SU-DHL-6 (cell line): ENCODE results near the gene C10orf71.

ENCODE experiments used
- EZH2phosphoT487 ChIP-seq: fragments of 200-600 bp; sonication (generic), shearing (Covaris generic); conservative IDR thresholded peaks from 2 replicates; pipeline ENCODE4 v1.6.1; 2018; ENCODE audit warnings: mild to moderate bottlenecking, antibody characterized with exemption, low read length, moderate library complexity, mixed read lengths
- TF ChIP-seq, protein P1 (sequence below): fragments of 200-600 bp; sonication (generic); IDR thresholded peaks from one replicate; pipeline ENCODE4 v1.5.1; 2017; ENCODE audit warnings: antibody characterized with exemption, mild to moderate bottlenecking, low read length, moderate library complexity; ENCODE audit not compliant: insufficient read depth, poor library complexity, severe bottlenecking

DNA sequence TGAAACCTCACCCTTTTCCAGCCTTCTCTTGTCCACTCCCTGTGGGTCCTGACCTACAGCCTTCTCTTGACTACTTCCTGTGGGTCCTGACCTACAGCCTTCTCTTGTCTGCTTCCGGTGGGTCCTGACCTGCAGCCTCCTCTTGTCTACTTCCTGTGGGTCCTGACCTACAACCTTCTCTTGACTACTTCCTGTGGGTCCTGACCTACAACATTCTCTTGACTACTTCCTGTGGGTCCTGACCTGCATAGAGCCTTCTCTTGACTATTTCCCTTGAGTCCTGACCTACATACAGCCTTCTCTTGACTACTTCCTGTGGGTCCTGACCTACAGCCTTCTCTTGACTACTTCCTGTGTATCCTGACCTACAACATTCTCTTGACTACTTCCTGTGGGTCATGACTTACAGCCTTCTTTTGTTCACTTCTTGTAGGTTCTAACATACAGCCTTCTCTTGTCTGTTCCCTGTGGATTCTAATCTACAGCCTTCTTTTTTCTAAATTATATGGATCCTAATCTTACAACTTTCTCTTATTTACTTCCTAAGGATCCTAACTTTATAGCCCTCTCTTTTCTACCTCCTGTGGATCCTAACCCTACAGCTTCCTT lies 36.5 kb downstream of the C10orf71 start:
- TF ChIP-seq, protein P1, sequence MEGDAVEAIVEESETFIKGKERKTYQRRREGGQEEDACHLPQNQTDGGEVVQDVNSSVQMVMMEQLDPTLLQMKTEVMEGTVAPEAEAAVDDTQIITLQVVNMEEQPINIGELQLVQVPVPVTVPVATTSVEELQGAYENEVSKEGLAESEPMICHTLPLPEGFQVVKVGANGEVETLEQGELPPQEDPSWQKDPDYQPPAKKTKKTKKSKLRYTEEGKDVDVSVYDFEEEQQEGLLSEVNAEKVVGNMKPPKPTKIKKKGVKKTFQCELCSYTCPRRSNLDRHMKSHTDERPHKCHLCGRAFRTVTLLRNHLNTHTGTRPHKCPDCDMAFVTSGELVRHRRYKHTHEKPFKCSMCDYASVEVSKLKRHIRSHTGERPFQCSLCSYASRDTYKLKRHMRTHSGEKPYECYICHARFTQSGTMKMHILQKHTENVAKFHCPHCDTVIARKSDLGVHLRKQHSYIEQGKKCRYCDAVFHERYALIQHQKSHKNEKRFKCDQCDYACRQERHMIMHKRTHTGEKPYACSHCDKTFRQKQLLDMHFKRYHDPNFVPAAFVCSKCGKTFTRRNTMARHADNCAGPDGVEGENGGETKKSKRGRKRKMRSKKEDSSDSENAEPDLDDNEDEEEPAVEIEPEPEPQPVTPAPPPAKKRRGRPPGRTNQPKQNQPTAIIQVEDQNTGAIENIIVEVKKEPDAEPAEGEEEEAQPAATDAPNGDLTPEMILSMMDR = no peak
- TF ChIP-seq EZH2phosphoT487 = no peak
